GM12801 (cell line): ENCODE data around the gene HPSE2.

ENCODE experiments used
- TF ChIP-seq, protein P1 (sequence below): IDR thresholded peaks from one replicate; pipeline ENCODE4 v1.5.1; 2011; ENCODE audit warnings: control low read depth; ENCODE audit not compliant: insufficient read length; ENCODE audit errors: extremely low read depth

HPSE2 gene

DNA sequence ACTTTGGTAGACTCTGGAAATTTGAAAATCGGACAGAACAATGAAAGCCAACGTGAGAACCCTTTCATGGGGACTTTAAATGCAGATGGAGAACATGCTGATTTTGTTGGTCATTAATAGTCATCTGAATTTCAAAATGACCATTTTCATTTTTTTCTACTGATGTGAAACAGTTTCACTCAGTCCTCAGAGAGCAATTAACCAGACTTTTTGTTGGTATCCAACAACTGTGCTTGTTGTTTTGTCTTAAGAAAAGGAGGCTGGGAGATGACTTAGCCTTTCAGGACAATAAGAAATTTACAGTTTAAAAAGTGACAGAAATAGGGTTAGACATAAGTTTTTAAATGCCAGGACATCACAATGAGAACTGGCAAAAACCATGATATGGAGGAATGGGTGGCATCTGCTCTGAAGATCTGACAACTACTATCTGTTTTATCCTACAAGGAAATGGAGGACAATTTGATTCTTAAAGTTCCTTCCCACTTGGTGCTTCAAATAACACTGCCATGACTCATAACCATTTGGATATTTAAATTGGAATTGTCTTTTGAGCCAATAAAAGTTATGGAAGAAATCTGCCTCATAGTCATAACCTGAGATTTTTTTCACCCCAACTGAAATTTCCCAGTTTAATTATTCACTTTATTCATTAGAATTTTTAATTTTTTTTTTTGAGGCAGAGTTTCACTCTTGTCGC lies 701.8 kb downstream of the HPSE2 start:
- TF ChIP-seq, protein P1, sequence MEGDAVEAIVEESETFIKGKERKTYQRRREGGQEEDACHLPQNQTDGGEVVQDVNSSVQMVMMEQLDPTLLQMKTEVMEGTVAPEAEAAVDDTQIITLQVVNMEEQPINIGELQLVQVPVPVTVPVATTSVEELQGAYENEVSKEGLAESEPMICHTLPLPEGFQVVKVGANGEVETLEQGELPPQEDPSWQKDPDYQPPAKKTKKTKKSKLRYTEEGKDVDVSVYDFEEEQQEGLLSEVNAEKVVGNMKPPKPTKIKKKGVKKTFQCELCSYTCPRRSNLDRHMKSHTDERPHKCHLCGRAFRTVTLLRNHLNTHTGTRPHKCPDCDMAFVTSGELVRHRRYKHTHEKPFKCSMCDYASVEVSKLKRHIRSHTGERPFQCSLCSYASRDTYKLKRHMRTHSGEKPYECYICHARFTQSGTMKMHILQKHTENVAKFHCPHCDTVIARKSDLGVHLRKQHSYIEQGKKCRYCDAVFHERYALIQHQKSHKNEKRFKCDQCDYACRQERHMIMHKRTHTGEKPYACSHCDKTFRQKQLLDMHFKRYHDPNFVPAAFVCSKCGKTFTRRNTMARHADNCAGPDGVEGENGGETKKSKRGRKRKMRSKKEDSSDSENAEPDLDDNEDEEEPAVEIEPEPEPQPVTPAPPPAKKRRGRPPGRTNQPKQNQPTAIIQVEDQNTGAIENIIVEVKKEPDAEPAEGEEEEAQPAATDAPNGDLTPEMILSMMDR: no peak

DNA sequence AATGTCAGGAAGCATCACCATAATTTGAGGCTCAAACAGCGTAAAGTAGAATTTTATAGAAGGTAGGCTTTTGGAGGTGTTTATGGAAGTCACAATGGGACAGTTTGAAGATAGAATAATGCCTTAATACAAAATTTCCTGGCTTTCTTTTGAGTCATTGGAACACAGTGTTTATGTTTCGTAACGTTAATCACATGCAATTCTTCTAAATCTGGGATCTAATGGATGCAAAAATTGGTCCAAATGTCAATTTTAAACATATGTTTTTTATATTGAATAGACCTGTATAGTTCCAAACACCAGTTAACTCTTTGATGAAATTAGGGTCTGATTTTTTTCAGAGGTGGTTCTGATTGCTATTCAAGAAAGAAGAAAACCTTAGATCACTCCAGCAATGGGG lies 702.4 kb downstream of the HPSE2 start:
- TF ChIP-seq, protein P1: no peak

DNA sequence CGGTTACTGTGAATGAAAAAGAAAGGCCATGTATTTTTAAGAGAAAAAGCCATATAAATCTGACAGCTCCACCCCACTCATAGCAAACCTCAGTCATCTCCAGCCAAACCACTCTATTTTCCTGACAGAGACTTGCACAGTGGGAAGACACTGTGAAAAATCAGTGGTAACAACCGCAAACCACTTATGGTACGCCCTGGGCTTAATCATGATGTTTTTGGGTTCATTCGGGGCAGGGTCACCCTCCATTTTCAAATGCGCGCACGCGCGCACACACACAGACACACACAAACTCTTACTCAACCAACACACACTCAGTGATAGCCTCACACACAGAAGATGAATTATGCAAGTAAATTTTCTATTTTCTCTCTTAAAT lies 706.9 kb downstream of the HPSE2 start:
- TF ChIP-seq, protein P1: no peak

DNA sequence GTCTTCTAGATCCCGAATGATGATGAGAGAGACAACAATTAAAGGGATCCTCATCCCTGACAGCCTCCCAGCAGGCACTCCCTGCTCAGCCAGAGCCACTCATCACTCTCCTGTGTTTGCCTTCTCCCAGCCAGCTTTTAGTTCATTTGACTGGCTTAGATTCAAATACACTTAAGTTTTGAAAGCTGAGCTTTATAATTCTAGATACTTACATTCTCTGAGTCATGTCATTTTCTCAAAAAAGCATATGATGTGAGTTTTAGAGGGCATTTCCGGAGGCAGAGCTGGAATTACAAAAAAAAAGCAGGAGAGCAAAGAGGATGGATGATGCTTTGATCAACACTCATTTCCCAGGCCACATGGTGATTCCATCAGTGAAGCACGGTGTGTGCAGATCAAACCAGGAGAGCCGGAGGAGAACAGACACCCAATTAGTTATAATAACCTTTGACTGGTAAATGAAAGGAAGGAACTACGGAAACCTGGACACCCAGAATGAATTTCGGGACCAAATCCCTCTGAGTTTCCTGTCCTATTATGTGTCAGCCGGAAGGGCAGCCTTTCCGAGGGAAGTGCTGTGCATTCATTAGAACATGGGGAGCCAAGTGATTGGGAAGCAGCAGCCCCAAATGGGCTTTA lies 707.4 kb downstream of the HPSE2 start:
- TF ChIP-seq, protein P1: no peak

DNA sequence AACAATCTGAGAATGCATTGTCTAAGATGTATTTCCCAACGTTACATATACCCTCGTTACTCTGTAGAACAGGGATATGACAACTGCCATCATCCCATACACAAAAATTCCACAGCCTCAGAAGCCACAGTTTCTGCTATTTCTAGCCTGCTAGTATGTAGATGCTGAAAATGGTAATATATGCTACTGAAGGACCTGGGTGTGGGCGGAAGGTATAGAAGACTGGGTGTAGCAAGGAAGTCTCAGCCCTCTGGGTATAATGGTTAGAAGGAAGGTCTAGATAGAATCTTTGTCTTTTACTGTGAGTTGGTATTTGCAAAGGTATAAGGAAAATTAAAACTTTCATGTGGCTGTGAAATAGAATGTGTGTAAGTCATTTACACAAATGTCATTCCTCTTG lies 709.7 kb downstream of the HPSE2 start:
- TF ChIP-seq, protein P1: no peak

DNA sequence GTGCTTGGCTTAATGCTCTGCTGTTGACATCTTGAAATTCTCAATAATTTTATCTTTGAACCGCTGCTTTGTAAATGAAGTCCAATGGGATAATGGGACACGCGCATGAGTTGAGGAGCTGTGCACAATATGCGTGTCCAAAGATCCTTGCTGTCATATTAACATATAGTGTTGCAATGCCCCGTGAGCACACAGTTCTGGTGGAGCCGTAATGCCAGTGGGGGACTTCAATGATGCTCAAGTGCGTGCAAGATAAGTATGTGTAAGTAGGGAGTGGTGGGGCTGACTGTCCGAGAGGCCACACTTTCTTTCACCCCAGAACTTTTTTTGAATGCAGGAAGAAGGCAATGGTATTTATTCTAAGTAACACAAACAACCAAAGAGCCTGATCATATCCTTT lies 711.5 kb downstream of the HPSE2 start:
- TF ChIP-seq, protein P1: no peak

DNA sequence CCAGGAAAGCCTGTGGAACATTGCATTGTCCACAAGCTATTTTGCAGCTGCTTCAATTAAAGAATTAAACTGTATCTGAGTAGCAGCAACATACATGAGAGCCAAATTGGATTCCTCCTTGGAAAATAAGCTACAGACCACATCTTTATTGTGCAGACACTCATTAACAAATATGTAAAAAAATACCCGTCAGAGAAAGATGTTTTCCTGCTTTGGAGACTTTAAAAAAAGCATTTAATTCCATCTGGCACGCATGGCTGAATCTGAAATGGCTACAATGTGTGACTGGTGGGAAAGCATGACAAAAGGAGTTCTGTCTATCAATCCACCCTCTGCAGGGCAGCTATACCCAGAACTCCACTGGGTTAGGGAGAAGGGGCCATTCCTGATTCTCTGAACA lies 715.8 kb downstream of the HPSE2 start:
- TF ChIP-seq, protein P1: no peak
